Measurements from ENCODE around the gene PCDHGA10.
A peak's percentile ranks its signal among the peaks of the same experiment; 100 is the strongest.
"Not testable (repeated sequence)": the region's sequence is repeated elsewhere in the genome, so short reads cannot be mapped to it uniquely, and the experiment has no call there.

PCDHGA10 gene

GRCh38 chr5:141397756-141398551 lies 14.8 kb upstream of the PCDHGA10 start, which contains the start of gene PCDHGB5:
Gene PCDHGB5 (plus strand): TSS chr5:141397947. CDS start chr5:141398128, 181 bp downstream.
- POLR2A ChIA-PET (ENCODE audit: low non-redundant PET): not testable (repeated sequence)
- peak; percentile 48 for DNase-seq (ENCODE audit: low spot score)
- CTCF ChIA-PET: interaction anchor here (0.6 to 2.2 kb wide), 10 partner anchors 11 to 166 kb away, joined by 3 to 13 read pairs (median 4); partner anchors contain the start of genes PCDHGA1, PCDHGB4 and PCDHGC3
- TF ChIP-seq CTCF (conservative IDR thresholded peaks at IDR 0.05; ENCODE audit: low read depth): peak; percentile 77
- 0 out of 2 replicates have a peak within 1 kb of the TSS, but pooled peaks have one; percentile 20 for H3K27ac ChIP-seq

DNA sequence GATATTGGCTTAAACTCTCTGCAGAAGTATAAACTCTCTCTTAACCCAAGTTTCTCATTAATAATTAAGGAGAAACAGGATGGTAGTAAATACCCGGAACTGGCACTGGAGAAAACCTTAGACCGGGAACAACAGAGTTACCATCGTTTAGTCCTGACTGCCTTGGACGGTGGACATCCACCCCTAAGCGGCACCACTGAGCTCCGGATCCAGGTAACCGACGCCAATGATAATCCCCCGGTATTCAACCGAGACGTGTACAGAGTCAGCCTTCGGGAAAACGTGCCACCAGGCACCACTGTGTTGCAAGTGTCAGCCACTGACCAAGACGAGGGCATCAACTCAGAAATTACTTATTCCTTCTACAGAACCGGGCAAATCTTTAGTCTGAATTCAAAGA lies 14.2 kb upstream of the PCDHGA10 start:
- ChIA-PET POLR2A (ENCODE audit: low non-redundant PET) (no interaction called here), CTCF (interaction anchor here (1.7 kb wide), 1 partner anchor 68 kb away, joined by 4 read pairs; the partner anchor contains the start of gene PCDHGA1)
- no peak for TF ChIP-seq CTCF (conservative IDR thresholded peaks at IDR 0.05; ENCODE audit: low read depth)
- no peak for DNase-seq (ENCODE audit: low spot score)
- no peak overlapping the region for H3K27ac ChIP-seq

DNA sequence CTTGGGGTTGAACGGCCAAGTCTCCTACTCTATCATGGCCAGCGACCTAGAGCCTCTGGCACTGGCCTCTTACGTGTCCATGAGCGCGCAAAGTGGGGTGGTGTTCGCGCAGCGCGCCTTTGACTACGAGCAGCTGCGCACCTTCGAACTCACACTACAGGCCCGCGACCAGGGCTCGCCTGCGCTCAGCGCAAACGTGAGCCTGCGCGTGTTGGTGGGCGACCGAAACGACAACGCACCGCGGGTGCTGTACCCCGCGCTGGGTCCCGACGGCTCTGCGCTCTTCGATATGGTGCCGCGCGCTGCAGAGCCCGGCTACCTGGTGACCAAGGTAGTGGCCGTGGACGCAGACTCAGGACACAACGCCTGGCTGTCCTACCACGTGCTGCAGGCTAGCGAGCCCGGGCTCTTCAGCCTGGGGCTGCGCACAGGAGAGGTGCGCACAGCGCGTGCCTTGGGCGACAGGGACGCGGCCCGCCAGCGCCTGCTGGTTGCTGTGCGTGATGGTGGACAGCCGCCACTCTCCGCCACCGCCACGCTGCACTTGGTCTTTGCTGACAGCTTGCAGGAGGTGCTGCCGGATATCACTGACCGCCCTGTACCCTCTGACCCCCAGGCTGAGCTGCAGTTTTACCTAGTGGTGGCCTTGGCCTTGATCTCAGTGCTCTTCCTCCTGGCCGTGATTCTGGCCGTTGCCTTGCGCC lies 13.1 kb upstream of the PCDHGA10 start:
- CTCF ChIA-PET: interaction anchor here (0.5 kb wide), 1 partner anchor 9 kb away, joined by 3 read pairs; no protein-coding TSS in a partner anchor
- DNase-seq (ENCODE audit: low spot score): no peak
- POLR2A ChIA-PET (ENCODE audit: low non-redundant PET): no interaction called here
- no peak for TF ChIP-seq CTCF (conservative IDR thresholded peaks at IDR 0.05; ENCODE audit: low read depth)
- no peak overlapping the region for H3K27ac ChIP-seq

GRCh38 chr5:141402553-141403243 lies 10.1 kb upstream of the PCDHGA10 start, which contains the start of gene PCDHGA9:
Gene PCDHGA9 (plus strand): TSS chr5:141402778. CDS start chr5:141402953, 175 bp downstream.
- ChIA-PET CTCF (interaction anchor here (0.6 to 1.4 kb wide), 9 partner anchors 15 to 516 kb away, joined by 3 to 7 read pairs (median 5); partner anchors contain the start of genes PCDHAC1 and PCDHGB7), POLR2A (ENCODE audit: low non-redundant PET) (interaction anchor here (1.1 kb wide), 1 partner anchor 107 kb away, joined by 3 read pairs; no protein-coding TSS in a partner anchor)
- TF ChIP-seq CTCF (conservative IDR thresholded peaks at IDR 0.05; ENCODE audit: low read depth): peak; percentile 23; the same call in 1 of the 2 replicates
- H3K27ac ChIP-seq: no peak within 1 kb of the TSS
- DNase-seq (ENCODE audit: low spot score): peak; percentile 47

GRCh38 chr5:141403387-141403786 lies 9.4 kb upstream of the PCDHGA10 start:
- no peak for TF ChIP-seq CTCF (conservative IDR thresholded peaks at IDR 0.05; ENCODE audit: low read depth)
- H3K27ac ChIP-seq: no peak overlapping the region
- POLR2A ChIA-PET (ENCODE audit: low non-redundant PET): interaction anchor here (1.1 kb wide), 1 partner anchor 106 kb away, joined by 3 read pairs; no protein-coding TSS in a partner anchor
- DNase-seq (ENCODE audit: low spot score): no peak
- CTCF ChIA-PET: interaction anchor here (0.6 to 1.4 kb wide), 10 partner anchors 14 to 517 kb away, joined by 3 to 7 read pairs (median 4); partner anchors contain the start of genes PCDHAC1 and PCDHGB7
